OCI-LY1 (cell line): ENCODE measurements around the gene NID2.

ENCODE experiments used
- CTCF ChIP-seq: fragments of 200-600 bp; sonication (generic), shearing (Covaris generic); IDR thresholded peaks from 2 replicates; pipeline ENCODE4 v1.5.1; 2017; ENCODE audit warnings: mild to moderate bottlenecking, antibody characterized with exemption, low read length, moderate library complexity, mixed read lengths
- EZH2 ChIP-seq: fragments of 200-600 bp; sonication (generic), shearing (Covaris generic); IDR thresholded peaks from 2 replicates; pipeline ENCODE4 v1.8.0; 2017; ENCODE audit warnings: borderline replicate concordance, mixed run types, mild to moderate bottlenecking, antibody characterized with exemption, low read length, moderate library complexity, mixed read lengths

- TF ChIP-seq CTCF, result no peak
- no peak for TF ChIP-seq EZH2
Observed at GRCh38 chr14:52008136-52008535, 60.7 kb downstream of the NID2 start.
